Sigmoid colon (tissue), 4 donors: Measurements from ENCODE around the gene KIF1A.

ENCODE experiments used
- CTCF ChIP-seq, 4 experiments: fragments of 450-650 bp in 3 of 4; fragments of 200-600 bp in 1 of 4; IDR thresholded peaks; one replicate each; pipeline ENCODE4 v1.5.1; 2016 to 2019; ENCODE audit warnings: antibody characterized with exemption in 4 of 4, mild to moderate bottlenecking in 3 of 4, moderate library complexity in 2 of 4
- EP300 ChIP-seq, 4 donors: sonication (generic); formaldehyde crosslinking; IDR thresholded peaks; one replicate each; pipeline ENCODE4 v1.6.1; 2017; ENCODE audit warnings: antibody characterized with exemption in 4 of 4
- POLR2A ChIP-seq, 2 donors: fragments of 450-650 bp; IDR thresholded peaks; one replicate each; pipeline ENCODE4 v1.6.1; 2016; ENCODE audit warnings: antibody characterized with exemption in 2 of 2, mild to moderate bottlenecking in 2 of 2, moderate library complexity in 2 of 2

- TF ChIP-seq POLR2A (IDR thresholded peaks at IDR 0.05) (no peak), CTCF (IDR thresholded peaks at IDR 0.05) (no peak), EP300 (IDR thresholded peaks at IDR 0.05) (no peak)
These were observed 14.5 kb upstream of the KIF1A start for GRCh38 chr2:240834377-240834975.
